Mesodermal cell (in vitro differentiated cells): ENCODE measurements around the gene CHMP4B.
"Not testable (repeated sequence)": the region's sequence is repeated elsewhere in the genome, so short reads cannot be mapped to it uniquely, and the experiment has no call there.

ENCODE experiments used
- H3K27ac ChIP-seq: 2 replicates; pipeline ENCODE4 v1.7.0; 2013; ENCODE audit warnings: mild to moderate bottlenecking, low read depth, low read length, moderate library complexity; ENCODE audit not compliant: severe bottlenecking
- H3K36me3 ChIP-seq: 2 replicates; pipeline ENCODE4 v1.7.1; 2013; ENCODE audit warnings: mild to moderate bottlenecking, low read length, moderate library complexity; ENCODE audit not compliant: control insufficient read depth, insufficient read depth
- H3K4me1 ChIP-seq: one replicate; pipeline ENCODE4 v1.7.1; 2013; ENCODE audit warnings: mild to moderate bottlenecking, low read length; ENCODE audit not compliant: insufficient read depth, control insufficient read depth, poor library complexity, severe bottlenecking
- H3K4me3 ChIP-seq: 2 replicates; pipeline ENCODE4 v1.7.0; 2013; ENCODE audit warnings: low read length, control low read depth, mild to moderate bottlenecking; ENCODE audit not compliant: insufficient read depth, poor library complexity, severe bottlenecking; ENCODE audit errors: extremely low read depth
- H3K9me3 ChIP-seq: 2 replicates; pipeline ENCODE4 v1.7.1; 2013; ENCODE audit warnings: mild to moderate bottlenecking, low read length, moderate library complexity; ENCODE audit not compliant: control insufficient read depth
- WGBS, 2 experiments: methylation state at CpG; one replicate each; pipeline ENCODE4 v1.1.5; 2013; ENCODE audit warnings: missing lambda C conversion rate in 2 of 2; ENCODE audit not compliant: insufficient coverage in 2 of 2; 5-methylcytosine and 5-hydroxymethylcytosine counted together

The CHMP4B gene

DNA sequence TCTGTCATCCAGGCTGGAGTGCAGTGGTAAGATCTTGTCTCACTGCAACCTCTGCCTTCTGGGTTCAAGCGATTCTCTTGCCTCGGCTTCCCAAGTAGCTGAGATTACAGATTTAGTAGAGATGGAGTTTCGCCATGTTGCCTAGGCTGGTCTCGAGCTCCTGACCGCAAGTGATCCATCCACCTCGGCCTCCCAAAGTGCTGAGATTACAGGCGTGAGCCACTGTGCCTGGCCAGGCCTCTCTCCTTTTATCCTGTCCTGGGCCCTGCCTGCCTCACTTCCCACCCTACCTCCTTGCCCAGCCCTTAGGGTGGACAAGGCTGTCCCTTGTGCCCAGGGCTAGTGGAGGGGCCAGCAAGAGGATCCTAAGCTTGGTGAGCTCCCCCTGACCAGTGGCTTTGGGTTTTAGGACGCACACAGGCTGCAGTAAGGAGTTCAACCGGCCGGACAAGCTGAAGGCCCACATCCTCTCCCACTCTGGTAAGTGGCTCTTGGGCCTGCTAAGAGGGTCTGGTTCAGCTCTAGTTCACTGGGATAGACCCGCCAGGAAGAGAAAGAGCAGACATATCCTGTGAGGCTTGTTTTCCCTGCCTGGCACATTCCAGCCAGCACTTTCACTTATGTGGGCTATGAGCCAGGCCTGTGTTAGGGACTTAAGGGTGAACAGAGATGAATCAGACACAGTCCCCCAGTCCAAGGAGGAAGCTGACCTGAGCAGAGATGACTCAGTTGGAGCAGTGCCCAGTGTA is 21.9 kb upstream of the CHMP4B start:
- H3K4me3 ChIP-seq: no peak overlapping the region
- no peaks in the 10 kb centered on the region for H3K9me3 ChIP-seq
- H3K36me3 ChIP-seq: peaks cover 3% of the 10 kb centered on the region
- peaks cover 32% of the 10 kb centered on the region for H3K4me1 ChIP-seq
- peak overlapping the region; percentile 96 for H3K27ac ChIP-seq
- 84 to 85% methylated on average over 10 to 11 of the region's 11 CpGs for WGBS, 2 experiments

DNA sequence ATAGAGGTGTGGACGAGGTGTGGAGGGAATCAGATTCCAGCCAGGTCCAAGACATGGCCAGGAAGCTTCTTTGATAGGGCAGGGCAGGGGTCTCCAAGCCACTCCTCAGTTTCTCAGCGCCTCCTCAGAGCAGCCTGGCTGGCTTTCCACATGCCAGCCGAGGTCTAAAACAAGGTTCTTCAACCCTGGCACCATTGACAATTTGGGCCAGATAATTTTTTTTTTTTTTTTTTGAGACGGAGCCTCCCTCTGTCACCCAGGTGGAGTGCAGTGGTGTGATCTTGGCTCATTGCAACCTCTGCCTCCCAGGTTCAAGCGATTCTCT is 21.3 kb upstream of the CHMP4B start:
- H3K4me3 ChIP-seq: no peak overlapping the region
- 94 to 96% methylated on average over 2 of the region's 5 CpGs for WGBS, 2 experiments
- H3K27ac ChIP-seq: peak overlapping the region; percentile 96
- H3K9me3 ChIP-seq: no peaks in the 10 kb centered on the region
- H3K36me3 ChIP-seq: peaks cover 3% of the 10 kb centered on the region
- peaks cover 32% of the 10 kb centered on the region for H3K4me1 ChIP-seq

DNA sequence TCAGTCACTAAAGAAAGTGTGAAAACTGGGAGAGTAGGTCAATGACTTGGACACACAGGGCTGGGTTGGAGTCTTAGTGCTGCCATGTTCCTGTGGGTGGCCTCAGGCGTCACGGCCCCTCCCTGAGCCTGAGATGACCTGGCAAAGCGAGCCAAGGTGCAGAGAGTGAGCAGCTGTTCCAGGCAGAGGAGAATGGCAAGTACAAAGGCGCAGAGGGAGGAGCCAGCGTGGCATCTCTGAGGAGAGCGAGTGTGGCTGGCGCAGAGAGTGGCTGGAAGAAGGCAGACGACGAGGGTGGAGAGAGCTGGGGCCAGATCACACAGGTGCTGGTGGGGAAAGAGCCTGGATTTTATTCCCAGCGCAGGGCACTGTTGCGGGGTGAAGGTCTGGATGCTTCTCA is 20.6 kb upstream of the CHMP4B start:
- Histone ChIP-seq H3K4me1 (peaks cover 32% of the 10 kb centered on the region), H3K4me3 (no peak overlapping the region), H3K9me3 (no peaks in the 10 kb centered on the region), H3K36me3 (peaks cover 3% of the 10 kb centered on the region), H3K27ac (no peak overlapping the region)
- WGBS, 2 experiments: 93 to 96% methylated on average over 10 to 11 of the region's 11 CpGs

DNA sequence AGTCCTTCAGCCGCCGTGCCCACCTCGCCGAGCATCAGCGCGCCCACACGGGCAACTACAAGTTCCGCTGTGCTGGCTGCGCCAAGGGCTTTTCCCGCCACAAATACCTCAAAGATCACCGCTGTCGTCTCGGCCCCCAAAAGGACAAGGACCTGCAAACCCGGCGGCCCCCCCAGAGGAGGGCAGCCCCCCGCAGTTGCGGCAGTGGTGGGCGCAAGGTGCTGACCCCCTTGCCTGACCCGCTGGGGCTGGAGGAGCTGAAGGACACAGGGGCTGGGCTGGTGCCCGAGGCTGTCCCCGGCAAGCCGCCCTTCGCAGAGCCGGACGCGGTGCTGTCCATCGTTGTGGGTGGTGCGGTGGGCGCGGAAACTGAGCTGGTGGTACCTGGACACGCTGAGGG is 20.1 kb upstream of the CHMP4B start:
- Histone ChIP-seq H3K27ac (no peak overlapping the region), H3K36me3 (peaks cover 3% of the 10 kb centered on the region), H3K9me3 (no peaks in the 10 kb centered on the region), H3K4me1 (peaks cover 32% of the 10 kb centered on the region), H3K4me3 (no peak overlapping the region)
- 94 to 96% methylated on average over 22 to 27 of the region's 31 CpGs for WGBS, 2 experiments

DNA sequence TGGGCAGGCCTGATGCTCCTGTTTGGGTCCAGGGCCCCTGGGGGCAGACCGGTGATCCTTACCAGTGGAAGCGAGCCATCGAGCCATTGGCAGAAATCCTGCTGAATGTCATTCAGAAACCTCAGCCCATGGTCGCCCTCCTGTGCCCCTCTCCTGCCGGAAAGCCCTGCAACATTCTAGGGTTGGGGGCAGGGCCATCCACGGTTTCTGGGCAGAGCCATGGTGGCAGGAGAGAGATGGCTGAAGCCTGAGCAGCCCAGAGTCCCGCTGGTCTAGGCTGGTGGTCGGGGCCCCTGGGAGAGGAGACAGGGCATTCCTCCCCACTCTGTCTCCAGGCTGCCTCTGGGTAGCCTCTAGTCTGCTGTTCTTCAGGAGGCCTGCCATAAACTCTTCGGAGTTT is 19.6 kb upstream of the CHMP4B start:
- 93 to 94% methylated on average over 7 to 9 of the region's 9 CpGs for WGBS, 2 experiments
- peaks cover 32% of the 10 kb centered on the region for H3K4me1 ChIP-seq
- peaks cover 3% of the 10 kb centered on the region for H3K36me3 ChIP-seq
- no peak overlapping the region for H3K4me3 ChIP-seq
- H3K27ac ChIP-seq: no peak overlapping the region
- no peaks in the 10 kb centered on the region for H3K9me3 ChIP-seq

DNA sequence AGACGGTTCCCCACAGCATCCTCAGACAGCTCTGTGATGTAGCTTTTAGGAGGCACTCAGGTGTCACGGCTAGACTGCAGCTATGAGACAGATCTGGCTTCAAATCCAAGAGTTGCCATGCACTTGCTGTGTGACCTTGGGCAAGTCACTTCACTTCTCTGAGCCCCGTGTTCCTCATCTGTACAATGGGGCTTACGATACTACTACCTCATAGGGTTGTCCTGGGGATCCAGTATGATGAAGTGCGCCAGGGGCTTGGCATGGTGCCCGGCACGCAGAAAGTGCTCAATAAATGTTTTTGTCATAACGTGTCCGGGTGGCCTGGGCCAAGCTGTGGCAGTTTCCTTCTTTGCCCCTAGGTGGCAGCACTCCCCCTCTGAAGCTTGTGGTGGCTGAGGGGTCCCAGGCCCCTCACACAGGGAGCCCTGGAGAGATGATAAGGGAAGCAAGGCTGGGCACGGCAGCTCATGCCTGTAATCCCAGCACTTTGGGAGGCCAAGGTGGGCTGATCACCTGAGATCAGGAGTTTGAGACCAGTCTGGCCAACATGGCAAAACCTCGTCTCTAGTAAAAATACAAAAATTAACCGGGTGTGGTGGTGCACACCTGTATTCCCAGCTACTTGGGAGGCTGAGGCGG is 19.1 kb upstream of the CHMP4B start:
- Histone ChIP-seq H3K36me3 (peaks cover 3% of the 10 kb centered on the region), H3K9me3 (no peaks in the 10 kb centered on the region), H3K4me1 (peaks cover 32% of the 10 kb centered on the region), H3K4me3 (no peak overlapping the region), H3K27ac (no peak overlapping the region)
- 88 to 89% methylated on average over 13 of the region's 13 CpGs for WGBS, 2 experiments

DNA sequence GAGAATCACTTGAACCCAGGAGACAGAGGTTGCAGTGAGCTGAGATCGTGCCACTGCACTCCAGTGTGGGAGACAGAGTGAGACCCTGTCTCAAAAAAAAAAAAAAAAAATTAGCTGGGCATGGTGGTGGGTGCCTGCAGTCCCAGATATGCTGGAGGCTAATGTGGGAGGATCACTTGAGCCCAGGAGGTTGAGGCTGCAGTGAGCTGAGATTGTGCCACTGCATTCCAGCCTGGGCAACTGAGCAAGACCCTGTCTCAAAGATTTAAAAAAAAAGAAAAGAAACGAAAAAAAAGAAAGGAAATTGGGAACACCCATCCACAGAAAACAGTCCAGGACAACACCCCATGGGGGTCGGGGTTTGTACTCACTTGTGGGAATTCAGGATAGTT is 18.6 kb upstream of the CHMP4B start:
- peak overlapping the region; percentile 67 for H3K27ac ChIP-seq
- not testable (repeated sequence) for H3K36me3 ChIP-seq, H3K9me3 ChIP-seq, H3K4me3 ChIP-seq
- peaks cover 32% of the 10 kb centered on the region for H3K4me1 ChIP-seq
- WGBS, 2 experiments: 40 to 100% methylated on average over 1 of the region's 3 CpGs

DNA sequence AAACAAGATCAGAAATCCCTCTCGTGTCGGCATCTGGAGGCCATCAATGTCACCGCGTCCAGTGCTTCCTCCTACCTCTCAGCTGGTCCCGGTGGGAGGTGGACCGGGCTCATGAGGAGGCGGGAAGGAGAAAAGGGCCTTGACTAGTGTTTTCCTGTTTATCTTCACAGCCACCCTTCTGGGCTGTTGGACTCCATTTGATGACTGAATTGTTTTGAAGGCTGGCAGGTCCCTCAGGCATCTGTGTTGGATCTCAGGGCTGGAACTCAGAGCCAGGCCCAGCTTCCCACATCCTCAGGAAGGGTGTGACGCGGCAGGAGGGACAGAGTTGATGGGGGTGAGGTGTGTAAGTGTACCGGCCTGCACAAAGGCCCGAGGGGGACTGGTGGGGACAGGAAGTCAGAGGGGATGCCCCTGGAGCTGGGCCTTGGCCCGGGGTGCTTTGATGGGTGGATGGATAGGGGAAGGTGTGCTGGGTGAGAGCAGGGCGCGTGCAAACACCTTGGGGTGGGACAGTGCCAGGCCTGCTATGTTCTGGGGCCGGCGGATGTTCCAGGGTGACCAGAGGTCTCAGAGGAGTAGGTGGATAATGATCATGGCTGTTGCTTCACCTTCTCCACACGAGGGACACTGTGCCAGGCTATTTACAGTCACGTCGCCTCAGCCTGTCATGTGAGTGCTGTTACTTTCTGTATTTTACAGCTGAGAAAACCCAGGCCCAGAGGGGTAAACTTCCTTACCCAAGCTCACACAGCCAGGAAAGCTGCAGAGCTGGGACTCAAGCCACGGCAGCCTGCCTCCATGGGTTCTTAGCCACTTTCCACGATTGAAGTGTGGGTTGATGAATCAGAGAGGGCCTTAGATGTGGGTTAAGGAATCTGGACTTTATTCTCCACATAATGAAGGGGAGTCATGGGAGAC is 17.9 kb upstream of the CHMP4B start:
- Histone ChIP-seq H3K4me1 (peaks cover 32% of the 10 kb centered on the region), H3K4me3 (no peak overlapping the region), H3K36me3 (peaks cover 3% of the 10 kb centered on the region), H3K9me3 (no peaks in the 10 kb centered on the region), H3K27ac (peak overlapping the region; percentile 67)
- 75 to 88% methylated on average over 9 to 12 of the region's 21 CpGs for WGBS, 2 experiments

DNA sequence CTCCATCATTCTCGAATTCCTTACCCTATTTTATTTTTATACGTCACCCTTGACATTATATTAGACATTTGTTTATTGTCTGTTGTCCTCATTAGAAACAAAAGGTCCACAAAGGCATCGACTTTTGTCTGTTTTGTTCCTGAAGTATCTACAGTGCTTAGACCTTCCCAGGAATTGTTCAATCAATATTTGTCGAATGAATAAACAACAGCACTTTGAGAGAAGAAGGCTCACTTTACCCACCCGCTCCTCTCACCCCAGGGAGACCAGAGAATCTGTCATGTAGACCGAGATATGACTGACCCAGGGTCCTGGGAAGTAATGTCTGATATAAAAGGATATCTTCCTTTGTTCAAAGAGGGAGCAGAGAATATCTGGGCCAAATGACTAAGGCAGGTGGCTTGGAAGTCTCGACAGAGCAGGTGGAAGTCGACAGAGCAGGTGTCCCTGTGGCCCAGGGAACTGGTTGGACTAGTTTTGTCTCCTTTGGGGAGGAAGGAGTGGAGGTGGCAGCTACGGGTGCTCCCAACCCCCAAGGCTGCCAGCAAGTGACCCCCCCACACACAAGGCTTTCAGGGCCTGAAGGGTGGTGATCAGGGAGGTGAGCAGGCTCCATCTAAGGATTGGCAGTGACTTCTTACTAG is 14.8 kb upstream of the CHMP4B start:
- H3K4me1 ChIP-seq: peaks cover 10% of the 10 kb centered on the region
- no peak overlapping the region for H3K27ac ChIP-seq
- no peaks in the 10 kb centered on the region for H3K9me3 ChIP-seq
- no peak overlapping the region for H3K4me3 ChIP-seq
- WGBS, 2 experiments: 82 to 84% methylated on average over 3 of the region's 9 CpGs
- peaks cover 3% of the 10 kb centered on the region for H3K36me3 ChIP-seq

DNA sequence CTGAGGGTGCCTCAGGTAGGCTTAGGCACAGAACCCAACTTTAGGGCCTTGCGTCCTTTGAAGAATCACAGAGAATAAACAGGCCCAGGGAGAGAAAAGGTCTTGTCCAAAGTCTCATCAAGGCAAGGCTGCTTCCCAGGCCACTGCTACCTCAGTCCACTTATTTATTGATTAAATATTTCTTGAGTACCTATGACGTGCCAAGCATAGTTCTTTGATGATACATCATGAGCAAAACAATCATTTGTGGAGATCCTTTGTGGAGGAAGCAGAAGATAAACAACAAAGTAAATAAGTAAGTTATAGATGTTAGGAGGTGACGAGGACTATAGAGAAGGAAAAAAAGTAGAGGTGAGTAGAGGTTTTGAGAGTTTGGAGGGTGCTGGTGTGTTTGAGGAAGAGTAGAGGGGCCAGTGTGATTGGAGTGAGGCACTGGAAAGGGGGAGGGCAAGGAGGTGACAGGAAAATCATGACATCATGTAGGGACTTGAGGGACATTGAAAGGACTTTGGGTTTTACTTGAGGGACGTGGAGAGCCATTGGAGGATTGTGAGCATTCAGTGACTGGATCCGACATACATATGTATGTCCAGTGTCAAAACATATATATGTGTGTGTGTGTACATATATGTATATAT is 14.1 kb upstream of the CHMP4B start:
- Histone ChIP-seq H3K4me1 (peaks cover 10% of the 10 kb centered on the region), H3K4me3 (no peak overlapping the region), H3K36me3 (no peaks in the 10 kb centered on the region), H3K9me3 (no peaks in the 10 kb centered on the region), H3K27ac (no peak overlapping the region)
- WGBS, 2 experiments: 90 to 94% methylated on average over 3 to 4 of the region's 5 CpGs
